ENCODE measurements around the gene PTPRD. TPM values are rescaled to one million over a fixed set of nuclear protein-coding genes. Genes with fewer than 3 reads are reported as not detected.

Gene PTPRD
- total RNA-seq, 2 donors from 2014 or later, result 97.4 to 101 TPM

DNA sequence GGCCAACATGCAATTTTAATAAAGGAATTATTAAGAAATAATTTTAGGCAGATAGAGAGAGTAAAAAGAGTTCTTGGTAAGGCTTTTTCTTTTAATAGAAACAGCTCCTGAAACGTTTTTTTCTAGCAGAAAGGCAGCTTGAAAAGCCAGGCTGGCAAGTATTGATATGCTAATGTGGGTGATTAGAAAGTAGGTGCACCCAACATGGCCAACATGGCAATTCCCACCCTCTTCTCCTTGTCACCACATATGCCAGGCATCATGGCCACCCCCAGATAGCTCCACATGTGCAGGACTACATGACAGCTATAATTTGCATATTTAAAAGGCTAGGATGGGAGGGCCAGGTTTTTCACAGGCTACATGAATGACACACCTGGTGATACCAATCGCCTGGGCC, 615.2 kb downstream of the PTPRD start:
- peaks cover 6% of the 10 kb centered on the region for H3K4me1 ChIP-seq (ENCODE audit: control insufficient read depth, insufficient read depth, low read length)
- no peak overlapping the region for H3K4me3 ChIP-seq (ENCODE audit: low read length)
- no peak overlapping the region for H3K27ac ChIP-seq (ENCODE audit: low read depth, low read length)
- no peaks in the 10 kb centered on the region for H3K27me3 Mint-ChIP-seq (ENCODE audit: insufficient read depth)
- H3K9ac ChIP-seq (ENCODE audit: extremely low read depth, low read length, poor library complexity, severe bottlenecking), result no peak overlapping the region
- 53 to 100% methylated on average over 1 to 2 of the region's 2 CpGs for WGBS, 2 experiments (ENCODE audit: insufficient coverage in 1 of 2, insufficient read length in 1 of 2)
- H3K36me3 Mint-ChIP-seq (ENCODE audit: low read depth), result no peaks in the 10 kb centered on the region
- peaks cover 9% of the 10 kb centered on the region for H3K9me3 ChIP-seq (ENCODE audit: control insufficient read depth, low read length)
- H3K36me3 ChIP-seq (ENCODE audit: control insufficient read depth, insufficient read depth, low read length), result no peaks in the 10 kb centered on the region
- H3K27ac Mint-ChIP-seq, result no peak overlapping the region
- no peaks in the 10 kb centered on the region for H3K27me3 ChIP-seq (ENCODE audit: control insufficient read depth, insufficient read depth, low read length, poor library complexity, severe bottlenecking)
- no peak for DNase-seq
- peaks cover 43% of the 10 kb centered on the region for H3K4me1 Mint-ChIP-seq
- TF ChIP-seq, protein P1, sequence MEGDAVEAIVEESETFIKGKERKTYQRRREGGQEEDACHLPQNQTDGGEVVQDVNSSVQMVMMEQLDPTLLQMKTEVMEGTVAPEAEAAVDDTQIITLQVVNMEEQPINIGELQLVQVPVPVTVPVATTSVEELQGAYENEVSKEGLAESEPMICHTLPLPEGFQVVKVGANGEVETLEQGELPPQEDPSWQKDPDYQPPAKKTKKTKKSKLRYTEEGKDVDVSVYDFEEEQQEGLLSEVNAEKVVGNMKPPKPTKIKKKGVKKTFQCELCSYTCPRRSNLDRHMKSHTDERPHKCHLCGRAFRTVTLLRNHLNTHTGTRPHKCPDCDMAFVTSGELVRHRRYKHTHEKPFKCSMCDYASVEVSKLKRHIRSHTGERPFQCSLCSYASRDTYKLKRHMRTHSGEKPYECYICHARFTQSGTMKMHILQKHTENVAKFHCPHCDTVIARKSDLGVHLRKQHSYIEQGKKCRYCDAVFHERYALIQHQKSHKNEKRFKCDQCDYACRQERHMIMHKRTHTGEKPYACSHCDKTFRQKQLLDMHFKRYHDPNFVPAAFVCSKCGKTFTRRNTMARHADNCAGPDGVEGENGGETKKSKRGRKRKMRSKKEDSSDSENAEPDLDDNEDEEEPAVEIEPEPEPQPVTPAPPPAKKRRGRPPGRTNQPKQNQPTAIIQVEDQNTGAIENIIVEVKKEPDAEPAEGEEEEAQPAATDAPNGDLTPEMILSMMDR (conservative IDR thresholded peaks at IDR 0.05), result no peak
- H3K9me3 Mint-ChIP-seq, result peaks cover under 1% of the 10 kb centered on the region
- H3K4me3 Mint-ChIP-seq, result no peak overlapping the region

- Histone ChIP-seq H3K36me3 (ENCODE audit: control insufficient read depth, insufficient read depth, low read length) (no peaks in the 10 kb centered on the region), H3K27me3 (ENCODE audit: control insufficient read depth, insufficient read depth, low read length, poor library complexity, severe bottlenecking) (no peaks in the 10 kb centered on the region), H3K4me1 (ENCODE audit: control insufficient read depth, insufficient read depth, low read length) (peaks cover 6% of the 10 kb centered on the region), H3K9ac (ENCODE audit: extremely low read depth, low read length, poor library complexity, severe bottlenecking) (no peak overlapping the region), H3K27ac (ENCODE audit: low read depth, low read length) (no peak overlapping the region), H3K9me3 (ENCODE audit: control insufficient read depth, low read length) (peaks cover 5% of the 10 kb centered on the region), H3K4me3 (ENCODE audit: low read length) (no peak overlapping the region)
- Mint-ChIP-seq H3K4me1 (peaks cover 41% of the 10 kb centered on the region), H3K27me3 (ENCODE audit: insufficient read depth) (no peaks in the 10 kb centered on the region), H3K27ac (peak overlapping the region; percentile 31), H3K36me3 (ENCODE audit: low read depth) (no peaks in the 10 kb centered on the region), H3K4me3 (no peak overlapping the region), H3K9me3 (peaks cover 8% of the 10 kb centered on the region)
- TF ChIP-seq, protein P1 (conservative IDR thresholded peaks at IDR 0.05), result no peak
- no peak for DNase-seq
Measured at GRCh38 chr9:9996259-9996658, 616.5 kb downstream of the PTPRD start.

- DNase-seq, result no peak
- TF ChIP-seq, protein P1 (conservative IDR thresholded peaks at IDR 0.05), result no peak
- Histone ChIP-seq H3K36me3 (ENCODE audit: control insufficient read depth, insufficient read depth, low read length) (no peaks in the 10 kb centered on the region), H3K4me1 (ENCODE audit: control insufficient read depth, insufficient read depth, low read length) (peaks cover 6% of the 10 kb centered on the region), H3K9ac (ENCODE audit: extremely low read depth, low read length, poor library complexity, severe bottlenecking) (no peak overlapping the region), H3K27ac (ENCODE audit: low read depth, low read length) (no peak overlapping the region), H3K9me3 (ENCODE audit: control insufficient read depth, low read length) (no peaks in the 10 kb centered on the region), H3K27me3 (ENCODE audit: control insufficient read depth, insufficient read depth, low read length, poor library complexity, severe bottlenecking) (no peaks in the 10 kb centered on the region), H3K4me3 (ENCODE audit: low read length) (no peak overlapping the region)
- no peak overlapping the region for H3K4me3 Mint-ChIP-seq
- H3K27me3 Mint-ChIP-seq (ENCODE audit: insufficient read depth), result no peaks in the 10 kb centered on the region
- WGBS, 2 experiments (ENCODE audit: insufficient coverage in 1 of 2, insufficient read length in 1 of 2), result 83% methylated on average over 1 of the region's 1 CpG; no CpG with 5 or more reads in 1 of the 2 experiments
- peaks cover 18% of the 10 kb centered on the region for H3K4me1 Mint-ChIP-seq
- H3K27ac Mint-ChIP-seq, result no peak overlapping the region
- no peaks in the 10 kb centered on the region for H3K36me3 Mint-ChIP-seq (ENCODE audit: low read depth)
- H3K9me3 Mint-ChIP-seq, result peaks cover 27% of the 10 kb centered on the region
Measured at GRCh38 chr9:9992936-9993335, 619.9 kb downstream of the PTPRD start.

Measured in endodermal cell (in vitro differentiated cells).